Inferior parietal cortex (tissue), 1 donor: ENCODE results near the gene MAGI2.
"Not testable (repeated sequence)": the region's sequence is repeated elsewhere in the genome, so short reads cannot be mapped to it uniquely, and the experiment has no call there.

Experiments used
- DNase-seq: peaks from one replicate; pipeline ENCODE4 v3.0.0-alpha.2; 2016; ENCODE audit errors: extremely low spot score

The MAGI2 gene

DNA sequence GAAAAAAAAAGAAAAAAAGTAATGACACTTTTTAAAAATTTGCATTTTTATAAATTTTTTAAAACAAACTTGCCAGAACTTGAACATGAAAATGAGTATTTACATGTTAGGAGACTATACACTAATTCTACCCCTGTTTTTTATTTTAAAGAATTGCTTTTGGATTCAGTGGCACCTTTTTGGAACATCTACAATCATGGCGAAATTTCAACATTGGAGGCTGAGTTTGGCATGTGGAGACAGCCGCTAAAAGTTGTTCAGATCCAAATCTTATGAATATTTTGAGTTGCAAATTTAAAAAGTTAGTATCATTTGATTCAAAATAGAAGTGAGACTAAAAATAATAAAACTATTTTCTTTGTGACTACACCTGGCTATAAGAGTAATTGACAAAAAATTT lies 804.2 kb downstream of the MAGI2 start:
- DNase-seq, result no peak

DNA sequence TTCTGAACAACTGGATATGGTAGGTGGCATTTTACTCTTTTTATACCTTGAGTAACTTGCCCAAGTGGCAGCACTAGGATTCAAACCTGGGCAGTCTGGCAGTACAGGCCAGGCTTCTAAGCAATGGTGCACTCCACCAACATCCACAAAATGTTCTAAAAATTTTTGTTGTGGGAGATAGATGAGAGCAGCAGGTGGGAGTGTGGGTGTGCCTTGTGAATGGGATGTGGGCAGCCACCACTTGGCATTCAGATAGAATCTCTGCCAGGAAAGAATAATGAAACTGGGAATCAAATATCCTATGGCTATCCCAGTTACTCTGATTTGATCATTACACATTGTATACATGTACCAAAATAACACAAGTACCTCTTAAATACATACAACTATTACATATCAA lies 810.7 kb downstream of the MAGI2 start:
- no peak for DNase-seq

DNA sequence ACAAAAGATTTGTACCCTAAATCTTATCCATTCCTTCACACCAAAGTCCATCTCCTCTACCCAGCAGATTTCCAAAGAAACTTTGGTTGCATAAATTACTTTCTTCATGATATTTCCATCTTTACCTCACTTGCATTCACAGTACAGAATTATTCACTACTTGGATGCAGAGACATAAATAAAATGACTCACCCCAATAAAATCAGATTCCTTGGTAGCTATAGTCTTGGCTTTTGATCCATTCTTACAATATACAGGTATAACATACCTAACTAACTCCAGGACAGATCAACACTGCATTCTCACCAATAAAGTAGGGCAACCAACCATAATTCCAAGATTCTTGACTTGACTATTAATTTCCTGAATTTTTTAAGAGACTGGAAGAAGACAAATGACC lies 815.1 kb downstream of the MAGI2 start:
- no peak for DNase-seq

DNA sequence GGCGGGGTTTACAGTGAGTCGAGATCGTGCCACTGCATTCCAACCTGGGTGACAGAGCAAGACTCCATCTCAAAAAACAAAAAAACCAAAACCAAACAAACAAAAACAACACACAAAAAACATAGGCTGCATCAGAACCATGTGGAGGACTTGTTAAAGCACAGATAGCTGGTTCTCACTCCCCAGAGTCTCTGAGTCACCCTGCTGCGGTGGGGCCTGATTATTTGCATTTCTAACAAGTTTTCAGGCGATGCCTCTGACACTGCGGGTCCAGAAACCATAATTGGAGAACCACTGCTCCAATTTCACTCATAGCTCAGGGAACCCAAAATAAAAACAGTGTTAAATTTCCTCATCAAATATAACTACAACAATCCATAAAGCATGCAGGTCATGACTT lies 816.7 kb downstream of the MAGI2 start:
- no peak for DNase-seq

DNA sequence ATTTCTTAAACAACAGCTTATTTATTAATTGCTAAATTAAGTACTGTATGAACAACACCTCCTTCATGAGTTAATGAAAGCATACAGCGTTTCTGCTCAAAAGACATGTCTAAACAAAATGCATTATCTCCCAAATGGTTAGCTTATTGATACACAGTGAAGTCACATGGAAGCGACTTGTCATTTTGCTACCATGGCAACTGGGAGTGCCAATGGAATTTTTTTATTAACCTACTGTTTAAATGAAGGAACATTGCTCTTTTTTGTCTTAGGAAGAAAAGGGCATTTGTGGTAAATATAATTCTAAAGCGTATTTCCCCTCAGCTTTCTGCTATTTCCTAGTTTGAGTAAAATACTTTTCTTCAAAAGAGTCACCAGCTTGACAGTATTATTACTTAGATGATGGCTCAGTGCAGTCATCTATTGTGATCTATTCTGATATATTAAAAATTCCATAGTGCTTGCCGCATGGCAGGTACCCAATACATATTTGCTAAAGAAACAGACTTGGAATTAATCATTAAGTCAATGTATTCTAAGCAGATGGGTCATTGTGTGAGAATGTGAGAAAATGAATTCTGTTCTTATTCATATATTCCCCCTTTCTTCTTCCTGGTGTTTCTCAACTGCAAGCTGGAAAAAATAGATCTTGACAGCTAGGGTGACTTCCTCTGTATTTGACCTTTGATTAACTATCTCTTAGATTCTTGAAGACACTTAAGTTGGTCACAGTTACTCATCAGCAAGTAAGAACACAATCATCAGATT lies 818.3 kb downstream of the MAGI2 start:
- DNase-seq, result no peak

DNA sequence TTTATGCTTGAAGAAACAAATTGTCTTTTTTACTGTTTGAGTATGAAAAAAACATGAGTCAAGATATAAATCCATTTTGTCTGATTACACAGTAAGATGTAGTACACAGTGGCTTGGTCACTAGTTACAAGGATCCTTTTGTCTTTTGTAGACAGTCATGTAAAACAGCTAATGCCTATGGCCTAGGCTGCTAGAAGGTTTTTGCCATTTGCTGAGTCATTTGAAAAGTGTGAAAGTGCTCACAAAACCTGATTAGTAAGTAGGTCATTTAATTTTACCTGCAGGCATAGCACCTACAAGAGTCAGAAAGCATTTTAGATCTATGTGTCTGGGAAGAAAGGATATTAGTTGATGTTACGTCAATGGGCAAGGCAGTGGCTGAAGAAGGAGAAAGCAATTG lies 819.4 kb downstream of the MAGI2 start:
- peak; percentile 58 for DNase-seq

DNA sequence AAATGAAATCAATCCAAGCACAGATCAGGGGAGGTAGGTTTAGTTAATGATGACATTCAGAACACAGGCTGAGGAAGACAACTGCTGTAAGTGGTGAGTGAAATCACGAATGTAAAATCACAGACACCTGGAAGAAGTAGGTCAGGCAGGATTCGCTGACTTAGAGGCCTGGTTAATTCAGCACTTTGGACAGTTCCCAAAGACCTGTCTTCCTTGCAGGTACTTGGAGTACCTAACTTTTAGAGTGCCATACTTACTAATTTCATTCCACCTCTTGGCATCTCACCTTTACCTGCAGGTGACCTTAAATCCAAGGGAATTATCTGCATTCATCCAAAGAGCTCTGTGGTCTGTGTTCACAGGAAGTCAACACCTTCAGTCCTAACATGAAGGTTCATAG lies 832.5 kb downstream of the MAGI2 start:
- DNase-seq, result no peak

DNA sequence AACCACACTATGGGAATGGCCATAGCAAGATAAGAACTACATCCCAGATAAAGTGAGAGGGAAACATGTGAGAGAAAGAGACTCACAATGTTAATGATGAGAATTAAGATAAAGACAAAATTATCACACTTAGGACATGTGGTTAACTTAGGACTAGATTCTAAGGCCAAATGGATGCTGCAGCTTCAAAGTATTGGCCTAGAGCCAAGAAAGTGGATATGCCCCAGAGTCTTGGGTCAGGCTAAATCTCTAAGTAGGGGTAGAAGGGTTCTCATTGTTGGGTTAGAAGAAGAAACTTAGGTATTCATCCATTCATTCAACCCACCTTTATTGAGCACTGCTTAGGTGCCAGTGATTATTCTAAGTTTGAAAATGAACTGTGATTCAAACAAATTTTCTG lies 836.9 kb downstream of the MAGI2 start:
- DNase-seq, result no peak

DNA sequence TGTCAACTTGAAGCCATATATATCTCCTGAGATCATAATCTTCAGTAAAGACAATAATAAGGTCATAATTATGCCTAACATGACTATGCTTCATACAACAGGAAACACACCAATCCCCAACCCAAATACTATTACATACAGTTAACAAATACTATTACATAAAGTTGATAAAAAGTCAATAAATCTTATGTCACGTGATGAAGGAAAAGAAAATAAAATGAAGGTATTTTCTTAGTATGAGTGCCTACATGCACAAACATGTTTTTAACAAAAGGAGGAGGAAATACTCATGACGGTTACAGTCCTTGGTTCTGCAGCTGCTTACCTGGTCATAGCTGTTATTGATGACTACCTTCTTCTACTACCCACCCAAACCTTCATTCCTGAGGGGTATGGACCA lies 844.2 kb downstream of the MAGI2 start:
- no peak for DNase-seq

DNA sequence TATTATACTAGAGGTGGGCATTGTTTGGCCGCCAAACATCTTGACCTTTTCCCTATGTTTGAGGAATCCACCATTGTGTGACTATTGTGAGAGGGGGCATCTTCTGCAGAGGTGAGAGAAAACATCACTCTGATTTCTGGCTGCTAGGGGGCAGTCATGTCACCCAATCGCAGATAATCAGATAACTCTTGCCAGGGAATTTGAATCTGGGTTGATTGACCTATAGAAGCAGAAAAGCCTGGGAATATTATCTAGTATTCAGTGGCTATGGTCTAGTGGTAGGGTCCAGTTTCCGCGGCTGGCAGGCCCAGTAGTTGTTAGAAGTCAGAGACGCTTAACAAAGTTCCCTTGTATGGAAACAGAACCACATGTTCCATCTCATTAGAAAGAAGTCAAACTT lies 846.4 kb downstream of the MAGI2 start:
- DNase-seq, result peak; percentile 31

DNA sequence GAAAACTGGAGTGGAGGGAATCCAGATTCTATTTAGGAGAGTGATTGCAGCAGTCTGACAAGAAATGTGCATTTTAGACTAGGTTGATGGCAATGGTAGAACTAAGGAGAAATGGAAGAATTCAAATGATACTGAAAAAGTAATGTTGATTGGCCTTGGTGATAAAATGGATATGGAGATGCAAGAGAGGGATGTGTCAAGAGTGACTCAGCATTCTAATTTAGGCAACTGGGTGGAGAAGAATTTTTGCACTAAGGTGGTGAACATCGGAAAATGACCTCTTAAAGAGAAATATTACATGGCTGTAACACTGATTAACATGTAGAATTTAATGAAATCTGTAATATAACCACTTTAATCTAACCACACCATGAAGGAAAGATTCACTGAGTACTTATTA lies 848.3 kb downstream of the MAGI2 start:
- no peak for DNase-seq

DNA sequence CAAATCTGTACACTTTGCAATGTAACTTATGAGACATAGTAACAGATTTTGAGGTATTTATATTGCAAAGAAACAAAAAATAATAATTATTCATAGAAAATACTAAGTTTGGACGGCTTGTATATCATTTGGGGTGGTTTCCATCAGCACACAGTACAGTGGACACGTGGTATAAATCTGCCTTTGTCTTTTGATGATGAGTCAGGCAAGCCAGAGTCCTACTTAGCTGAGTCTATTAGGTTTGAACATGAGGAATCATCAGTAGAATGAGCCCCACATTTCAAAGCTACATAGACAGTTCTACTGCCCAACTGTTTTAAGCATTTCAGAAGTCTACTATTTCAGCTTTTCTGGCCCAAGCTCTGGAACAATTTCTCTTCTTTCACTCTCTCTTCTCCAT lies 851.7 kb downstream of the MAGI2 start:
- DNase-seq, result no peak

DNA sequence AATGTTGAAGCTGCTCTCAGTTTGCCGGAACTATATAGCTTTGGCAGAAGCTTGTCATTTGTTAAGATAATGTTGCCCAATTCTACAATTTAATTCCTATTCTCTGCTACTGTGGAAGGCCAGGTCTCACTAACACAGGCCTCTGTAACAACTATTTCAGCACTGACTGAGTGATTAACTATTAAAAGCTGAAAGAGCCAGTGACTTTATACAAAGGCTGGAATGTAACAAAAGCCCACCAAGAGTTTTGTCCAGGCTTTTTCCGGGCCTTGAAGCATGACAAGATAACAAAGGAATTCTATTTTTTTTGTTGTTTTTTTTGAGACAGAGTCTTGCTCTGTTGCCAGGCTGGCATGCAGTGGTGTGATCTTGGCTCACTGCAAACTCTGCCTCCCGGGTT lies 859.3 kb downstream of the MAGI2 start:
- DNase-seq, result no peak

DNA sequence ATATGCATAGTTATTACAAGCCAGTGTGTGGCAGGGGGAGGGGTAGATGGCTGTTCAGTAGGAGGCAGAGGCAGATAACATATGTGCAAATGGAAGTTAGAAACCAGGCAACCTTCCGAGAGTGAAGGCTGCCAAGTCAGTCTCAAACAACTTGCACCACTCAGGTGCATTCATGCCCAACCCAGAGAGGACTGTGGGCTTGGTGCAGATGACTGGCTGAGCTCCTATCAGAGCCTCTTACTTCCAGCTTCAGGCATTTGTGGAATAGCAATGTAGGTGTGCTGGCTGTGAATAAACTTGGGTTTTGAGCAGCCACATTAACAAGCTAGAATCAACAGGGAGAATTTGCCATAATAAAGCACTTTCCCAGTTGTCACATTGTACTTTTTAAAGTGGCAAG lies 865.1 kb downstream of the MAGI2 start:
- DNase-seq, result no peak

DNA sequence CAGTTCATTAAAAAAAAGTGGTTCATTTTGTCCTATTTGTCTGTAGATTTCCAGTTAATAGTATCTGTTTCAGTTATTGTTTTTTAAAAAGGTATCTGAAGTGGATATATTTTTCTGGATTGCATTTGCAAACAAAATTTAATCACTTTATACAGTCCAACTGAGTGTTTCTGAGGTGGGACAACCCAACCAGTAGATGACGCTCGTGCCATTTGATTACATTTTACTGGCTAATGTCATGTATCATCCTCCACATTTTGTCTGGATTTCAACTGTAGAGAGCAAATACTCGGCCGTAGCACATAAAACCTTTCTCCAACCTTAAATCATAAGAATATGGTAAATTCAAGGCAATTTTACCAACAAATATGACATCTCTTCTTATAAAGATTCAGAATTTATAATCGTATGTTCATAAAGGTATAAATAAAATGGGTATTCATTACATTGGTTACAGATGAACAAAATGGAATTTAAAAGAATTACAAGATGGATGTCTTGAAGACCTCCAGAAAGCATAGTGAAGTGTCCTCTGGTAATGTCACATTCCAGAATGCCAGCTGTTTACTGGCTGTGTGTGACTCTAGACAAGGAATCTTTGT lies 865.9 kb downstream of the MAGI2 start:
- no peak for DNase-seq

DNA sequence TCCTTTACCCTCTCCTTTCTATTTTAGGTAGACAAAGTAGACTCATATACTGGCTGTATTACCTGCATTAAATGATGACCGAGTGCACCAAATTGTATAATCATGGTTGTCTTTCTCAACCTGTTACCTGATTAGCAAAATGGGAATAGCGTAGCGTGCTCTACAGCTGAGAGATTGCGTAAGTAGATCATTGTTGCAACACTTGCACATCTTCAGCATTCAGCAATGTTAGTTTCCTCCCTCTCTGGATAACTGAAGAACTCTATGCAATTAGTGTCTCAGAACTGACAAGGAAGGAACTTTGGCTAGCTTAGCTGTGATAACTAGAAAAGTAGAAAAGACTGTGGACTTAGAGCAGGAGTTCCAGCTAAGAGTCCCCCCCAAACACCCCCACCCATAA lies 867.5 kb downstream of the MAGI2 start:
- DNase-seq, result no peak

DNA sequence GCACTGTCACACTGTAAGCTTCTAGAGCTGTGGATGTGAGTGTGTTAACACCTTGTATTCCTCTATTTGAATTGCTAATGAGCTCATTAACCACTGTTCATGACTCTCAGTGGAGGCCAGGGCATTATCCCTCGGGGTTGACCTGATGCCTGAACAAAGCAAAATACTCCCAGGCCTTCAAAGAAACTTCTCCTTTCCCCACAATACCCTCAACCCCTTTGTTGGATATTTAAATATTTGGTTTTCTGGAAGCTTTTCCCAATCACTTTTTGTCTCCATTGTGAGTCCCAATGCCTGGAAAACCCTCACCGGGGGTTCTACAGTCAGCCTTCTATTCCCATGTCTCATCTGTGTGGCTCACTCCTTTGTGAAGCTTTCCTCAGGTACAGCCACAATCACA lies 874.8 kb downstream of the MAGI2 start:
- no peak for DNase-seq

DNA sequence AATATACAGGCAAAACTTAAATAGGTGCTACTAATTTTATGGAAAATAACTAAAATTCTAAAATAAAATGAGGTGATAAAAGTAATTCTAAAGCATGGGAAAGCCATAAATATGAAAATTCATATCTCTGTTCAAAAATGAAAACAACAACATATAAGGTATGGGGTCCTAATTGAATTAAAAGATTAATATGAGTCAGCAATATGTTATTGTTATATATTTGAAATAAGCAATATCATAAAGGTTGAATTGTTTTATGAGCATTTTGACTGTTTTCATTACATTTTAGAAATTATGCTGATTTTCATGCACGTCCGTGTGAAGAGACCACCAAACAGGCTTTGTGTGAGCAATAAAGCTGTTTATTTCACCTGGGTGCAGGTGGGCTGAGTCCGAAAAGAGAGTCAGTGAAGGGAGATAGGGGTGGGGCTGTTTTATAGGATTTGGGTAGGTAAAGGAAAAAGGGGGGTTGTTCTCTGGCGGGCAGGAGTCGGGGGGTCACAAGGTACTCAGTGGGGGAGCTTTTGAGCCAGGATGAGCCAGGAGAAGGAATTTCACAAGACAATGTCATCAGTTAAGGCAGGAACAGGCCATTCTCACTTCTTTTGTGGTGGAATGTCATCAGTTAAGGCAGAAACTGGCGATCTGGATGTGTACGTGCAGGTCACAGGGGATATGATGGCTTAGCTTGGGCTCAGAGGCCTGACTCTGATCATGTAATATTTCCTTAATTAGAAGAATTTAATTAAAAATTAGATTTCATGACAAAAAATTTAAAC lies 876.1 kb downstream of the MAGI2 start:
- not testable (repeated sequence) for DNase-seq

DNA sequence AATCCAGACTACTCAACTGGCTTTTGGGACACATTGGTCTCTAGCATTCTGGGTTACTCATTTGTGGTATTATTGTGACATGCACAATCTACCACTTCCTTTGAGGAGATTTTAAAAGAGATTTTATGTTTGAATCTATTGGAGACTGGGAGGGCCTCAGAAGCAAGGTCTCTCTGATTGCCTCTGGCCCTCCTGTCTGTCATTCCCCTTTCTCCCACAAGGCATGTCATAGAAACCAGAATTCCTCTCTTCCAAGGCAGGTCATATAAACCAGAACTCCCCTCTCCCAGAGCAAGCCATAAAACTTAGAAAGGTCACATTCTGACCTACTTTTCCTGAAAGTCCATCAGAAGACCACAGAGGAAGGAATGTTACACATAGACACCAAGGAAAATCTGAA lies 877.2 kb downstream of the MAGI2 start:
- DNase-seq, result no peak

DNA sequence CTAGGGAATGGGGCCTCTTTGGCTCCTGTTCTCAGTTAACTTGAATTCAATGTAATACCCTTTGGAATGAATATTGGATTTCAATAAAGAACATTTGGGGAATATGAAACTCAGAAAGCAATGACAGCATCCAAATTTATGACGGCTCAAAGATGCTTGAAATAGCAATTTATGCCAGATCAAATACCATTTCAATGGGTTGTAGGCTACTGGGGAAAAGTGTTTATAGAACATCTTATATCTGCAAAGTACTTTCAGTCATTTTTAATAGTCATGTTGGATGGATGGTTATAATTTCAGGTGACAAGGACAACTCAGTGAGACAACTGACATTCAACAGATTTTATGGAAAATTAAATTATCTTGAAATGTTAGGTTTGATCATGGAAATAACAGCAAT lies 882.2 kb downstream of the MAGI2 start:
- no peak for DNase-seq

DNA sequence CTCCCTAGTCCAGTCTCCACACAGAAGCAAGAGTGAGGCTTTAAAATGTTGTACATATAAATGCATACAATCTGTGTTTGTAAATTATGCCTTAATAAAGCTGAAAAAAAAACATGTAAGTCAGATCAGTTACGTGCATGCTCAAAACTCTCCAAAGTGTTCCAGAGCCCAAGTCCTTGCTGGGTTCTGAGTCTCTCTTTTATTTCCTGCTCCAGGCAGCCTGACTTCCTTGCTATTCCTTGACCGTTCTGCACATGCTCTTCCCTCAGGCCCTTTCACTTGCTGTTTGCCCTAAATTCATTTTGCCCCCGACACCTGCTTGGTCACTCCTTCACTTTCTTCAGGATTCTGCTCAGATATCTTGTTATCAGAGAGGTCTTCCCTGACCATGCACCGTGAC lies 884.8 kb downstream of the MAGI2 start:
- DNase-seq, result no peak

DNA sequence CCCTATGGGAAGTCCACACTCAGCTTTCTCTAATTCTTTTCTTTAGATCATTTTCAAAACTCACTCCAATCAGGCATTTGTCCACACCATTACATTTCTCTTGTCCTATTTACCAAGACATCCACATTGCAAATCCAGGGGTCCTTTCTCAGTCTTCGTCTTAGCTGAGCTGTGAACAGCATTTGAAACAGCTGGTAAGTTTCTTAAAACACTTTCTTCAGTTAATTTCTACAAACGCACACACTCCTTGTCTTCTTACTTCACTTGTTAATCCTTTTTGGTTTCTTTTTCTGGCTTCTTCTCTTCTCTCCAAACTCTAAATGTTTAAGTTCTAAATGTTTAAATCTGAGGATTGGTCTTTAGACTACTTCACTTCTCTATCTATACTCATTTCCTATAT lies 885.6 kb downstream of the MAGI2 start:
- DNase-seq, result no peak

DNA sequence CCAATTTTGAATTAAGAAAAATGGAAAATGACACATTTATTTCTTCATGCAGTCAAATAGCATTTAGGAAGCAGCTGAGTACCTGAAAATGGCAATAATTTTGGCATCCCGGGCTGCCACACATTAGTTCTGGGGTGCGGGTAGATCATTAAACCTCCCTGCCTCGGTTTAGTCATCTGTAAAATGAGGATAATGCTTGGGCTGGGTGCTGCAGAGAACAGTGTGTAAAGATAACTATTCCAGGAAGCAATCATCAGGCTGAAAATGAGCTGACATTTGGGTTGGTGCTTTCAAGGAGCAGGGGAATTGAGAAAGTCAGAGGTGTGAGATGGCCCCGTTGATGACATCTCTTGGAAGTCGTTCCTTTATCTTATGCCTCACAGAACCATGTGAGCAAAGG lies 887.7 kb downstream of the MAGI2 start:
- no peak for DNase-seq
